HepG2 (cell line): Measurements from ENCODE around the gene SPATS2. TPM values are rescaled to one million over a fixed set of nuclear protein-coding genes. Genes with fewer than 3 reads are reported as not detected.

Experiments used
- ATAC-seq: fragments of 200-7000 bp; cut with Tn5 transposase; 3 replicates; pipeline ENCODE4 v1.9.1; 2020; ENCODE audit warnings: mild to moderate bottlenecking, moderate library complexity
- BruUV-seq: library from RNA; stranded (reverse); fragments of 400-500 nt; replicated peaks from 2 replicates; lab custom pipeline; 2021; lab: Mats Ljungman, UMichigan
- CTCF ChIA-PET: fragments of 300-600 bp; formaldehyde crosslinking; extraction: SDS; loops from one replicate; lab custom pipeline; 2021; ENCODE audit warnings: low total read pairs, inconsistent platforms, low intra/inter-chr PET ratio; lab: Yijun Ruan, JAX
- POLR2A ChIA-PET: fragments of 350-600 bp; sonication (Branson Sonifier 250); formaldehyde crosslinking; loops from one replicate; lab custom pipeline; 2020; ENCODE audit warnings: antibody characterized with exemption, inconsistent platforms; lab: Yijun Ruan, JAX
- DNase-seq: peaks from one replicate; pipeline ENCODE4 v3.0.0-alpha.2; 2015; ENCODE audit warnings: low spot score
- FAIRE-seq: peaks from 3 replicates; lab custom pipeline; 2011; peaks lifted over from hg19 to GRCh38; lab: Jason Lieb, UNC
- H2AFZ ChIP-seq: one replicate; pipeline ENCODE4 v1.6.1; 2011; ENCODE audit warnings: low read length, inconsistent platforms
- H3K27ac ChIP-seq: fragments of 300-600 bp; 3 replicates; pipeline ENCODE4 v1.8.0; 2011; ENCODE audit warnings: mixed run types, mild to moderate bottlenecking, mixed read lengths, low read length, inconsistent platforms; ENCODE audit not compliant: insufficient read depth; ENCODE audit errors: extremely low read length
- H3K27me3 ChIP-seq, 2 experiments: fragments of 200-600 bp in 1 of 2; 2 replicates in 1 of 2; 3 replicates in 1 of 2; pipeline versions ENCODE4 v1.6.0 to v1.8.0; 2011; ENCODE audit warnings: low read length in 2 of 2, mild to moderate bottlenecking in 2 of 2, moderate library complexity in 2 of 2, inconsistent platforms in 1 of 2; ENCODE audit not compliant: insufficient read depth in 2 of 2, control insufficient read depth in 1 of 2
- H3K36me3 ChIP-seq, 2 experiments: fragments of 200-600 bp in 1 of 2; replicated peaks in 1 of 2; 2 replicates in 1 of 2; 3 replicates in 1 of 2; pipeline versions ENCODE4 v1.5.1 to v1.8.0; 2011; ENCODE audit warnings: low read length in 2 of 2, inconsistent platforms in 1 of 2; ENCODE audit not compliant: insufficient read depth in 2 of 2, control insufficient read depth in 1 of 2
- H3K4me1 ChIP-seq: 2 replicates; pipeline ENCODE4 v1.5.1; 2012; ENCODE audit warnings: low read length, inconsistent platforms; ENCODE audit not compliant: insufficient read depth
- H3K4me2 ChIP-seq: 2 replicates; pipeline ENCODE4 v1.6.0; 2011; ENCODE audit warnings: low read depth, low read length, inconsistent platforms
- H3K4me3 ChIP-seq, 3 experiments: fragments of 200-600 bp in 1 of 3; sonication (generic), shearing (Covaris generic) in 1 of 3; replicated peaks in 1 of 3; 2 replicates each; pipeline ENCODE4 v1.5.1; 2011 to 2016; ENCODE audit warnings: low read length in 3 of 3, inconsistent platforms in 2 of 3, low read depth in 2 of 3, mild to moderate bottlenecking in 2 of 3, control low read depth in 1 of 3, mixed read lengths in 1 of 3; ENCODE audit not compliant: insufficient read depth in 1 of 3
- H3K79me2 ChIP-seq: one replicate; pipeline ENCODE4 v1.6.1; 2011; ENCODE audit warnings: low read length, inconsistent platforms; ENCODE audit not compliant: insufficient read depth
- H3K9ac ChIP-seq: 2 replicates; pipeline ENCODE4 v1.6.0; 2011; ENCODE audit warnings: mild to moderate bottlenecking, low read depth, low read length, inconsistent platforms; ENCODE audit not compliant: insufficient read depth
- H3K9me3 ChIP-seq: 2 replicates; pipeline ENCODE4 v1.5.1; 2012; ENCODE audit warnings: mild to moderate bottlenecking, low read length
- H4K20me1 ChIP-seq: 2 replicates; pipeline ENCODE4 v1.6.0; 2011; ENCODE audit warnings: inconsistent platforms, mild to moderate bottlenecking, low read length, moderate library complexity; ENCODE audit not compliant: insufficient read depth
- CENPBD1 ChIP-seq: sonication (generic); formaldehyde crosslinking; IDR thresholded peaks from 2 replicates; pipeline ENCODE4 v1.8.0; 2022; ENCODE audit warnings: missing genetic modification reagents, low read depth, mild to moderate bottlenecking, borderline replicate concordance
- ELF1 ChIP-seq: sonication (generic); formaldehyde crosslinking; IDR thresholded peaks from 2 replicates; pipeline ENCODE4 v1.4.0; 2020; ENCODE audit warnings: missing genetic modification reagents
- FUBP1 ChIP-seq: sonication (generic); formaldehyde crosslinking; IDR thresholded peaks from 2 replicates; pipeline ENCODE4 v1.5.1; 2020; ENCODE audit warnings: missing genetic modification reagents, mild to moderate bottlenecking, borderline replicate concordance
- HIC2 ChIP-seq: sonication (generic); formaldehyde crosslinking; IDR thresholded peaks from 2 replicates; pipeline ENCODE4 v1.9.0; 2022; ENCODE audit warnings: low read depth, missing genetic modification reagents
- HOXA9 ChIP-seq: sonication (generic); formaldehyde crosslinking; IDR thresholded peaks from 2 replicates; pipeline ENCODE4 v1.8.1; 2022; ENCODE audit warnings: missing genetic modification reagents, mild to moderate bottlenecking, moderate library complexity, borderline replicate concordance
- NFKBIZ ChIP-seq: IDR thresholded peaks from 2 replicates; pipeline ENCODE4 v1.6.1; 2018; ENCODE audit warnings: missing genetic modification reagents, missing compliant biosample characterization
- RELA ChIP-seq: sonication (generic); formaldehyde crosslinking; IDR thresholded peaks from 2 replicates; pipeline ENCODE4 v1.4.0; 2020; ENCODE audit warnings: missing genetic modification reagents
- RFX5 ChIP-seq: IDR thresholded peaks from 2 replicates; pipeline ENCODE4 v1.6.1; 2011; ENCODE audit warnings: low read depth, low read length, improper control_type of control experiment
- RXRA ChIP-seq: sonication (generic); formaldehyde crosslinking; IDR thresholded peaks from 2 replicates; pipeline ENCODE4 v1.5.1; 2020; ENCODE audit warnings: missing genetic modification reagents
- TERF1 ChIP-seq: sonication (generic); formaldehyde crosslinking; IDR thresholded peaks from 2 replicates; pipeline ENCODE4 v1.8.0; 2022; ENCODE audit warnings: mild to moderate bottlenecking, missing genetic modification reagents, moderate library complexity
- YEATS2 ChIP-seq: sonication (generic); formaldehyde crosslinking; IDR thresholded peaks from 2 replicates; pipeline ENCODE4 v1.4.0; 2020; ENCODE audit warnings: missing genetic modification reagents, borderline replicate concordance
- ZBED4 ChIP-seq: sonication (generic); formaldehyde crosslinking; IDR thresholded peaks from 2 replicates; pipeline ENCODE4 v1.4.0; 2020; ENCODE audit warnings: missing genetic modification reagents, borderline replicate concordance
- ZC3H13 ChIP-seq: sonication (generic); formaldehyde crosslinking; IDR thresholded peaks from 2 replicates; pipeline ENCODE4 v1.8.1; 2023; ENCODE audit warnings: mild to moderate bottlenecking, missing genetic modification reagents, moderate library complexity
- ZKSCAN5 ChIP-seq: sonication (generic); formaldehyde crosslinking; IDR thresholded peaks from 2 replicates; pipeline ENCODE4 v1.5.1; 2020; ENCODE audit warnings: mild to moderate bottlenecking, missing genetic modification reagents
- ZNF431 ChIP-seq: sonication (generic); formaldehyde crosslinking; IDR thresholded peaks from 2 replicates; pipeline ENCODE4 v1.9.0; 2022; ENCODE audit warnings: missing genetic modification reagents, low read depth, mild to moderate bottlenecking, borderline replicate concordance
- WGBS: methylation state at CpG from one replicate; pipeline ENCODE4 v1.1.6; 2017; ENCODE audit warnings: low lambda C conversion rate; 5-methylcytosine and 5-hydroxymethylcytosine counted together
- in situ Hi-C: cut with HindIII; loops from 2 replicates; pipeline ENCODE4 v1.10.0; 2017; ENCODE audit warnings: low pct_unique_long_range_greater_than_20kb; ENCODE audit not compliant: extremely low pct_ligation_motif_present
- intact Hi-C: fragments of 100-400 bp; cut with micrococcal nuclease; formaldehyde crosslinking; loops from one replicate; pipeline ENCODE4 v1.10.0; 2022; ENCODE audit not compliant: unreplicated experiment
- polyA plus RNA-seq, 8 experiments: library from polyadenylated mRNA; depleted of rRNA in 3 of 8; stranded (reverse) in 7 of 8; unstranded in 1 of 8; fragments of >200 nt; fragmentation: Illumina TruSeq in 4 of 8; extraction: Trizol in 4 of 8; gene quantifications; 2 replicates each; pipeline versions ENCODE4 v1.2.1 to v1.2.3, GENCODE V29; 2011 to 2016; ENCODE audit warnings: low read depth in 4 of 8, missing spikeins in 1 of 8, mixed read lengths in 1 of 8; ENCODE audit not compliant: insufficient read depth in 1 of 8
- total RNA-seq, 5 experiments: library from RNA; depleted of rRNA; stranded (reverse); fragments of >200 nt; fragmentation: Illumina TruSeq; extraction: Trizol; gene quantifications; 2 replicates each; pipeline ENCODE4 v1.2.3, GENCODE V29; 2016; ENCODE audit warnings: low read depth in 1 of 5

The SPATS2 gene
- total and polyA plus RNA-seq, 2 of the 13 experiments (the other 11 are each of a cell fraction or from before 2014, with no cell fraction given) = 19.3 to 28.1 TPM

GRCh38 chr12:49420556-49420955 lies 53.3 kb downstream of the SPATS2 start:
- BruUV-seq = no TSS peak
- Histone ChIP-seq H3K27me3 (no peaks in the 10 kb centered on the region), H3K4me1 (peaks cover 83% of the 10 kb centered on the region), H3K79me2 (peaks cover 10% of the 10 kb centered on the region), H3K4me3 (no peak overlapping the region), H3K36me3 (no peaks in the 10 kb centered on the region), H3K9ac (no peak overlapping the region), H2AFZ (no peak overlapping the region), H4K20me1 (no peaks in the 10 kb centered on the region), H3K9me3 (no peaks in the 10 kb centered on the region), H3K27ac (peak overlapping the region; percentile 63), H3K4me2 (no peak overlapping the region)
- intact Hi-C loops = loop anchor here (10.0 kb wide), 1 partner anchor 56 kb away; the partner anchor contains the start of gene SPATS2
- FAIRE-seq (no peak), DNase-seq (no peak), ATAC-seq (no peak)
- CTCF ChIA-PET = no interaction called here
- 98% methylated on average over 4 of the region's 4 CpGs for WGBS
- POLR2A ChIA-PET = interaction anchor here (0.7 to 2.3 kb wide), 2 partner anchors 17 to 54 kb away, joined by 3 to 30 read pairs; partner anchors contain the start of gene SPATS2
- in situ Hi-C loops = no loop called here
- TF ChIP-seq HIC2 (CRISPR knock-in tag) = no peak
- no peak for TF ChIP-seq CENPBD1
- TF ChIP-seq NFKBIZ (CRISPR knock-in tag) = no peak
- no peak for TF ChIP-seq YEATS2
- no peak for TF ChIP-seq FUBP1 (CRISPR knock-in tag)
- no peak for TF ChIP-seq ZKSCAN5 (CRISPR knock-in tag)
- TF ChIP-seq HOXA9 (CRISPR knock-in tag) = no peak
- TF ChIP-seq RXRA (CRISPR knock-in tag) = no peak
- no peak for TF ChIP-seq TERF1
- TF ChIP-seq ELF1 = no peak
- no peak for TF ChIP-seq ZC3H13 (CRISPR knock-in tag)
- TF ChIP-seq RFX5 = no peak
- TF ChIP-seq RELA (CRISPR knock-in tag) = no peak
- no peak for TF ChIP-seq ZBED4 (CRISPR knock-in tag)
- TF ChIP-seq ZNF431 (CRISPR knock-in tag) = no peak
